Esophagus squamous epithelium (tissue), 4 donors: ENCODE data around the gene ABCD2.

Experiments
- POLR2A ChIP-seq, 4 donors: fragments of 450-650 bp; IDR thresholded peaks; one replicate each; pipeline ENCODE4 v1.6.1; 2017; ENCODE audit warnings: antibody characterized with exemption in 4 of 4, mild to moderate bottlenecking in 4 of 4, moderate library complexity in 3 of 4
- TF ChIP-seq, protein P1 (sequence below), 6 experiments: fragments of 450-650 bp in 4 of 6; fragments of 200-600 bp in 2 of 6; sonication (generic) in 2 of 6; IDR thresholded peaks; one replicate each; pipeline ENCODE4 v1.5.1; 2016 to 2019; ENCODE audit warnings: antibody characterized with exemption in 6 of 6, mild to moderate bottlenecking in 4 of 6, moderate library complexity in 4 of 6

DNA sequence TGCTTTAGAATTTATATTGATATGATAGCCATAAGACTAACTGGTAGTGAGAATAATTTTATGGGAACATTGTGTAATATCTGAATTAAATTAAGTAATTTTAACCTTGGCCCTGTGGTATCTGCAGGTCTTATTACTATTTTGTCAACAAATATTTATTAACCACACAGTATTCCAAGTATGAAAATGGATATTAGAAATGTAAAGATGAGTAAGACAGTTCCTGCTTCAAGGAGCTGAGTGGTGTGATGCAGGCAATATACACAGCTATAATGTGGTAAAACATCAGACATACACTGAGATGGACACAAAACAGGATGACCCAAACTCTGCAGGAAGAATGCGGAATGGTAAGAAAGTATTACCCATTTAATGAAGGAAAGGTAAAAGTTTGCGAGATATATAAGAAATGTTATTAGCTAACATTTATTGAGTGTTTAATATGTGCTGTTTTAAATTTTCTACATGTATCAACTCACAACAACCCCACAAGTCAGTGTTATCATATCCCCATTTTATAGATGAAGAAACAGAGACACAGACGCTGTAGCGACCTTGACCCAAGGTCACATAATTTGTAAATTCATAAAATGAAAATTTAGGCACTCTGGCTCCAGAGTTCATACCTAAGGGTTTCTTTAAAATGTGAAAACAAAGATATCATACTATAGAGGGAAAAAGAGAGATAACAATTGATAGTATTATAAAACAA is 12.7 kb downstream of the ABCD2 start:
- TF ChIP-seq, protein P1, sequence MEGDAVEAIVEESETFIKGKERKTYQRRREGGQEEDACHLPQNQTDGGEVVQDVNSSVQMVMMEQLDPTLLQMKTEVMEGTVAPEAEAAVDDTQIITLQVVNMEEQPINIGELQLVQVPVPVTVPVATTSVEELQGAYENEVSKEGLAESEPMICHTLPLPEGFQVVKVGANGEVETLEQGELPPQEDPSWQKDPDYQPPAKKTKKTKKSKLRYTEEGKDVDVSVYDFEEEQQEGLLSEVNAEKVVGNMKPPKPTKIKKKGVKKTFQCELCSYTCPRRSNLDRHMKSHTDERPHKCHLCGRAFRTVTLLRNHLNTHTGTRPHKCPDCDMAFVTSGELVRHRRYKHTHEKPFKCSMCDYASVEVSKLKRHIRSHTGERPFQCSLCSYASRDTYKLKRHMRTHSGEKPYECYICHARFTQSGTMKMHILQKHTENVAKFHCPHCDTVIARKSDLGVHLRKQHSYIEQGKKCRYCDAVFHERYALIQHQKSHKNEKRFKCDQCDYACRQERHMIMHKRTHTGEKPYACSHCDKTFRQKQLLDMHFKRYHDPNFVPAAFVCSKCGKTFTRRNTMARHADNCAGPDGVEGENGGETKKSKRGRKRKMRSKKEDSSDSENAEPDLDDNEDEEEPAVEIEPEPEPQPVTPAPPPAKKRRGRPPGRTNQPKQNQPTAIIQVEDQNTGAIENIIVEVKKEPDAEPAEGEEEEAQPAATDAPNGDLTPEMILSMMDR (IDR thresholded peaks at IDR 0.05), result no peak
- no peak for TF ChIP-seq POLR2A (IDR thresholded peaks at IDR 0.05)
